Measurements from ENCODE around the gene CAMK1D. TPM values are rescaled to one million over a fixed set of nuclear protein-coding genes. Genes with fewer than 3 reads are reported as not detected.
A peak's percentile ranks its signal among the peaks of the same experiment; 100 is the strongest.

The CAMK1D gene
- total and polyA plus RNA-seq, 2 of the 8 experiments (the other 6 are each of a cell fraction or from before 2014, with no cell fraction given) = 3.5 to 10.6 TPM

DNA sequence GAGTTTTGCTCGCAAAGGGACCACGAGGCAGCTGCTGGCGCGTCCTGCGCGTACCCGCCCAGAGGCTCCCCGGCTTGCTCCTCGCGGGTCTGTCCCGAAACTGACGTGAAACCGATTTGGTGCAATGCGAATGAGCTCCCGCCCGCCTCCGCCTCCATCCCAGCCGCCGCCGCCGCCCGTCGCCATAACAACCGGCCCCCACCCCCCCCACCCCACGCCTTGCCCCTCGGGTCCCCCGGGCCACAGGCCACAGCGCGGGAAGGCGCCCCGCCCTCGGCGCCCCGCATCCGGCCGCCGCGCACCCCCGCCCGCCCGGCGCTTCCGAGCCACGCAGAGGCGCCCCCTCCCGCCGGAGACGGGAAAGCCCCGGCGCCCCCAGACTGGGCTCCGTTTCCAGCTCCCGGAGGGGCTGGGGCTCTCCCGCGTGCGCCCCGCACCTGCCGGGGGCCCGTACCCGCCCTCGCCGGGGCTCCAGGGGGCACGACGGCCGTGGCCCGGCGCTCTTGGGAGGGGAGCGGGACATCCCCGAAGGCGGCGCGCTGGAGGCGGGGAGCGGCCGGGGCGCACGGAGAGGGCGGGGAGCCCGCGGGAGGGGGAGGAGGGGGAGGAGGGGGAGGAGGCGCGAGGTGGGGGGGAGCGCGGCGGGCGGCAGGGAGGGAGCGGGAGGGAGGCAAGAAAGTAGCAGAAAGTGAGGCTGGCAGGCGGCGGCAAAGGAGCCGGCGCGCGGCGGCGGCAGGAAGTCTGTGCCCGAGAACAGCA is at the start of gene CAMK1D (continued):
- TF ChIP-seq CTCF (IDR thresholded peaks at IDR 0.05; ENCODE audit: control extremely low read depth in 1 of 3, insufficient read depth in 1 of 3, low read depth in 1 of 3, low read length in 3 of 3) (peak in 2 of 3 experiments; percentile 16 to 27; a peak in 2 of 4 replicates), RFX5 (IDR thresholded peaks at IDR 0.05; ENCODE audit: borderline replicate concordance, low read depth, low read length) (no peak), NANOG (IDR thresholded peaks at IDR 0.05; ENCODE audit: insufficient read depth, low read depth, low read length, poor library complexity, severe bottlenecking) (no peak), SIN3A (conservative IDR thresholded peaks at IDR 0.05 in 1 of 2, IDR thresholded peaks at IDR 0.05 in 1 of 2; ENCODE audit: low read depth in 1 of 2, low read length in 2 of 2) (0 out of 4 replicates have a peak, but pooled peaks of 1 of the 2 experiments have one; percentile 25), RAD21 (IDR thresholded peaks at IDR 0.05 in 1 of 2, conservative IDR thresholded peaks at IDR 0.05 in 1 of 2; ENCODE audit: low read depth in 2 of 2, low read length in 2 of 2) (no peak; a peak in 1 of 4 replicates), TCF12 (IDR thresholded peaks at IDR 0.05; ENCODE audit: low read depth, low read length) (no peak), TAF1 (IDR thresholded peaks at IDR 0.05; ENCODE audit: low read depth, low read length) (peak; percentile 50; the same call in 1 of the 2 replicates), RNF2 (IDR thresholded peaks at IDR 0.05; ENCODE audit: borderline replicate concordance, low read depth, low read length, missing control alignments, poor library complexity, severe bottlenecking) (no peak), GABPA (IDR thresholded peaks at IDR 0.05; ENCODE audit: borderline replicate concordance, insufficient read depth, low read length) (no peak), SAP30 (IDR thresholded peaks at IDR 0.05; ENCODE audit: insufficient read depth, insufficient replicate concordance, low read length) (no peak), KDM1A (IDR thresholded peaks at IDR 0.05; ENCODE audit: borderline replicate concordance, low read length) (no peak), BACH1 (IDR thresholded peaks at IDR 0.05; ENCODE audit: low read length) (no peak), CEBPB (IDR thresholded peaks at IDR 0.05; ENCODE audit: low read depth, low read length) (no peak), EP300 (IDR thresholded peaks at IDR 0.05; ENCODE audit: borderline replicate concordance in 1 of 2, low read depth in 2 of 2, low read length in 2 of 2) (peak in 1 of 2 experiments; percentile 84; a peak in 1 of 3 replicates), MAX (IDR thresholded peaks at IDR 0.05) (peak; percentile 60), JUND (IDR thresholded peaks at IDR 0.05; ENCODE audit: low read length) (no peak), GTF2F1 (IDR thresholded peaks at IDR 0.05; ENCODE audit: borderline replicate concordance, low read depth, low read length) (no peak)

Measured in H1 (cell line).